Right renal cortex interstitium (tissue), 3 donors: ENCODE measurements around the gene DNASE1L1. TPM values are rescaled to one million over a fixed set of nuclear protein-coding genes. Genes with fewer than 3 reads are reported as not detected.
A peak's percentile ranks its signal among the peaks of the same experiment; 100 is the strongest.

Experiments used
- DNase-seq, 3 donors: peaks; one replicate each; pipeline ENCODE4 v3.0.0-alpha.2; 2013; ENCODE audit warnings: low read depth in 3 of 3, low spot score in 2 of 3
- polyA plus RNA-seq, 3 donors: library from polyadenylated mRNA; unstranded; fragments of 120-200 nt; gene quantifications; one replicate each; pipeline ENCODE4 v1.2.1, GENCODE V29; 2013; ENCODE audit not compliant: insufficient read length in 3 of 3

Gene DNASE1L1
- polyA plus RNA-seq, 3 donors: 11.3 to 14.0 (median 11.4) TPM

GRCh38 chrX:154370300-154371016 lies 38.6 kb downstream of the DNASE1L1 start:
- no peak for DNase-seq

- DNase-seq: peak; percentile 27 to 69 (median 67)
Measured at GRCh38 chrX:154369449-154370299, 39.4 kb downstream of the DNASE1L1 start.

DNA sequence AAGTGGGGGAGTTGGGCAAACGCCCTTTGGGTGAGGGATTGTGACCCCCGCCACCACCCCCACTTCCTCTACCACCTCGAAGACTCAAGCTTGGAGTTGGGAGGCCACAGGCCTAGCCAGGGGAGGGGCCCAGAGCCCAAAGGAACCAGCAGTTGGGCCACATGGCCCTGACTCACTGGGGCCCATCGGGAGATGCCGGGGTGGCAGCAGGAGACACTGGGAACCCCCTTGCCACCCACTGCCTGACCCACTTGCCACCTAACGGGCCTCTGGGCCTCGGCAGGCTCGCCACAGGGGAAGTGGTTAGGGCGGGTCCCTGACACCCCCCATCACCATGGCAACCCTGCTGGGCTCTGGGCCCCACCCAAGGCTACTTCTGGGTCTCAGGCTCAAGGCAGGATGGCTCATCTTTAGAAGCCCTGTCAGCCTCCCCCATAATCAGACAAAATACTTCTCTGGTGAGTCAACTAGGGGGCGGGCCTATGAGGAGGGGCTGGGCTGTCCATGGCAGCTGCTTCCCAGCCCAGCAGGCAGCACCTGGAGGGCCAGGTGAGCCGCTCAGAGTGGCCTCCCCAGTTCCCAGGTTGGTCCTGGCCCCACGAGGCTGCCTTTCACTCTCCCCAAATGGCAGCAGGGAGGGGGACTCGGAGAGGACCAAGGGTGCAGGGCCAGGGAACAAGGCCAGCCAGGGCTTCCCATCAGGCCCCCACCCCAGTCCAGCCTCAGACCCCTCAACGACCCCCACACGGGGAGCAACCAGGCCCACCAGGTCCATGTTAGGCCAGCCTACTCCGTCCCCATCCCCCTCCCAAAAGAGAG lies 40.2 kb downstream of the DNASE1L1 start:
- no peak for DNase-seq

DNA sequence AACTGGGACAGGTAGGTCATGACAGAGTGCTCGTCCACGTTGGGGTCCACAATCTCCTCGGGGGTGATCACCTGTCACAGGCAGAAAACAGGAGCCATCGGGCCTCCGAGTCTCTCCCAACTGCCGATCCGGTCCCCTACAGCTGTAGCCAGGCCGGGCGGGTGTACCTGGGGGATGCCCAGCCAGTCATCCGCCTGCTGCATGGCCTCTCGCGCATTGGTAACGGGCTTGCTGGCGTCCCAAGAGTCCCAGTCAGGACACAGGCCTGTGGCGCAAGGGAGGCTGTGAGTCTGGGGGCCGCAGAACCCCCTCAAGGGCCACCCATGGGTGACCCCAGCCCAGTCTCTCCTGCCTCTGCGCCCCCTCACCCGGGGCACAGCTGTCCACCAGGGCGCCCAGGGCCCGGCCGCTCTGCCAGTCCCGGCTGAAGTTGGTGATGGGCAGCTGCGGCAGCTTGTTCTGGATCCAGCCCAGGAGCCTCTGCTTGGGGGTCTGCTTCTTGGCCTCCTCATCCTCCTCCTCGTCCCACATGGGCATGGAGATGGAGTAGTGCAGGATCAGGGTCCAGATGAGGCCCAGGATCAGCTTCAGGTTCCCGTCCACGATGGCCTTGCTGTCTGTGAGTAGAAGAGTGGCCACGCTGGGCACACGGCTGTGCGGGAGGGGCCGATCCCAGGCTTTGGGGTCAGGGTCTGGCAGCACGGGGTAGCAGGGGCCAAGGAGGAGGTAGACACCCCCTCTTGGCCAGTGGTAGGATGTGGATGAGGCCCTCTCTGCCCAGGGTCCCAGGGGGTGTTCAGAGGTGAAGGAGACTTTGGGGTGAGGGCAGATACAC lies 41.4 kb downstream of the DNASE1L1 start:
- no peak for DNase-seq

DNA sequence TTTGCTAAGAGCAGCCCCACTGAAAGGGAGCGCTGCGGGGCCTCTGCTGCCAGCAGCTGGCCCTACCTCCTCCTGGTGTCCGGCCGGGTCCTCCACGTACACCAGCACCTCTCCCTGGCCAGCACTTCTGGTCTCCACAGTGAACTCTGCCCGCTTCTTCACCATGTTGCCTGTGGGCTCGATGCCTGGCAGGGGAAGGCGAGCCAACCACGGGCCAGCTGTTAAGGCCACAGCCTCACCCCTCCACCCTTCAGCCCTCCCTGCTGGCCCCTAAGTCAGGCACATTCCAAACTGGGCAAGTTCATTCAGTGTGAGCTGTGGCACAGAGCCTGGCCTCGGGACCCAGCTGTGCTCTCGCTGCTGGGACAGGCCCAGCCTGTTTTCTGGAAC lies 42.4 kb downstream of the DNASE1L1 start:
- no peak for DNase-seq

DNA sequence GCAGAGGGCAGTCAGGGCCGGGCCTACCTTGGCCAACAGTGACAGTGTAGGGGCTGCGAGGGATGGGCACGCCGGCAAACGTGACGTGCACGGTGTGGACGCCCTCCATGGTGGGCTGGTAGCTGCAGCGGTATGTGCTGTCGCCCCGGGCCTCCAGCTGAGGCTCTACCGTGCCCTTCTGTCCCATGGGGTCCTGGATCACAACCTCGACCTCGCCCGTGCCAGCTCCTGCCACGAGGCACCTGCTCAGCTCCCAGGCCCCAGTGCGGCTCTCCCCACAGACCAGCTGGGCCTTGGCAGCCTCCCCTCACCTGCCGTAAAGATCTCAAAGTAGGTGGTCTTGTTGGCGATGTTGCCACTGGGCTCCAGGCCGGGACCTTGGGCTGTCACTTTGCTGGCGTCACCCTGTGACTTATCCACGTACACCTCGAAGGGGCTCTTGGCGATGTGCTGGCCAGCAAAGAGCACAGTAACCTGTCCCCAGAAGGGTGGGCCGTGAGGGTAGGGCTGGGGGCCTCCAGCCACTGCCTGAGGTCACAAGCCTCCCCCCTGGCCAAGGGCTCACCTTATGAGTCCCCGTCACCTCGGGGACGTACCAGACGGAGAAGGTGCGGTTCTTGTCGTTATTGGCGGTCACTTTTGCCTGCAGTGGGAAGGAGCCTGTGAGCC lies 42.9 kb downstream of the DNASE1L1 start:
- DNase-seq: no peak

DNA sequence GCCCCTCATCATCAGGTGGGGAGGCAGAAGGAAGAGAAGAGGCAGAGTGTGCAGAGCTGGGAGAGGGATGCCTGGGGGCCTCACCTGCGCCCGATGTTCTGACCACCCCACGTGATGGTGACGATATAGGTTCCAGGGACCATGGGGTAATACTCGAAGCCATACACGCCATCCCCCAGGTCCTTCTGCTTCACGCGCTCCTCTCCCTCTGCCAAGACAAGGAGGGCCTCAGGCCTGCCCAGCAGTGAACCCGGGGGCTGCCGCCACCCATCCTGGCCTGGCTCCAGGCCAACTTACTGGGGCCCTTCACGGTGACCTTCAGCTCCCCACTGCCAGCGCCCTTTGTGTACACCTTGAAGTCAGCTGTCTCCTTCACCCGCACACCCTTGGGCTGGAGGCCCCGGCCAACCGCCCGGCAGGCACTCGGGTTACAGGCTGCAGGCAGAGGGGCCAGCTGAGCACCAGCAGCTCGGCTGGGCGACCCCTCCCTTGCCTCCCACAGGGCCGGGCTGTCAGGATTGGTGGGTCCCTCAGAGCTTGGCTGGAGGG lies 43.9 kb downstream of the DNASE1L1 start:
- no peak for DNase-seq

- no peak for DNase-seq
Measured at GRCh38 chrX:154363706-154364439, 45.2 kb downstream of the DNASE1L1 start.

DNA sequence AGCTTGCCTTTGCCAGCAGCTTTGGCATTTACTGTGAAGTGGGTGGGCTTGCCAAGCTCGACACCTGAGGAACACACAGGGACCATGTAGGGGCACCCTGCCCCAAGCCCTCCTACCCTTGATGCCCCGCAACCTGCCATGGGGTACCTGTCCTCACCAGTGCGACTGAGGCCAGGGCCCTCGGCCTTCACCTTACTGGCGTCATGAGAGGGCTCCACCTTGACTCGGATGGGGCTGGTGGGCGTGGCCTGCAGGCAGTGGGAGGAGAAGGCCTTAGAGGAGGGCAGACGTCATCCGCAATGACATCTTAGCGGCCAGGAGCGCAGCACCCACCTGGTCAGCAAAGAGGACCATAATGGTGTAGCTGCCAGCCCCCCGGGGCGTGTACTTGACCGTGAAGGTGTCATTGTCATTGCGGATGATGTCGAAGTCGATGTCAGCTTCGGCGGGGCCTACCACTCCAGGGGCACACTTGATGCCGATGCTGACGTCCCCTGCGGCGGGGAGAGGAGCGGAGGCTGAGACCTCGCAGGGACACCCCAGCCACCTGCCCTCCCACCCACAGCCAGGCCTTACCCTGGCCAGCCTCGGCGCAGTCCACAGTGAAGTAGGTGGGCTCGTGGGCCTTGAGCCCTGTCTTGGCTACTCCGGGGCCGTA lies 46.8 kb downstream of the DNASE1L1 start:
- no peak for DNase-seq

- no peak for DNase-seq
Measured at GRCh38 chrX:154360155-154360713, 48.8 kb downstream of the DNASE1L1 start.

DNA sequence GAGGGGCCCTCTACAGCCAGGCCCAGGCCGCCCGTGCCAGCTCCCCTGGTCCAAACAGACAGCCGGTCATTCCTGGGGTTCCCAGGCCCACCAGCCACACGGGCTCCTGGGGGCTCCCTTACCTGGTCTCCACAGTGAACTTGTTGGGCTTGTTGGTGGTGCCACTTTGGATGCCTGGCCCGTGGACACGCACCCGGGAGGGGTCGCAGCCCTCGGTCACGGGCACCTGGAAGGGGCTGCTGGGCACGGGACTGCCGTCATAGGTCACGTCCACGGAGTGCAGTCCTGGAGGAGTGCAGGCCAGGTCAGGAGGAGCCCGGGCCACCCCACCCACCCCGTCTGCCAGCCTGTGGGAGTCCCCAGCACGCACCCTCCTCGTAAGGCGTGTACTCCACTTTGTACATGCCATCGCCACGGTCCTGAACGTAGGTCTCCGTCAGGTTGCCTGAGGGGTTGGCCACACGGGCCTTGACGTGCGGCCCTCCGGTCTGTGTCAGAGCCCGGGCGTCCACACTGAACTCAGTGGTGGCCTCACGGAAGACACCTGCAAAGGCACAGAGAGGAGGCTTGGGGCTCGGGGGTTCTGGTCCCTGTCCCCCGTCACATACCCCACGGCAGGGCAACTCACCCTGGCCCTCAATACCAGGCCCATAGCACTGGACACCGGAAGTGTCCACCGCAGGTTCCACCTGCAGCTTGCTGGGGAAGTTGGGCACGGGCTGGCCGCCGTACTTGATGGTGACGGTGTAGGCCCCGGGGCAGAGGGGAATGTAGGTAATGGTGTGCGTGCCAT lies 49.5 kb downstream of the DNASE1L1 start:
- DNase-seq: no peak

- no peak for DNase-seq
Measured at GRCh38 chrX:154358829-154359228, 50.2 kb downstream of the DNASE1L1 start.

GRCh38 chrX:154358011-154358410 lies 51.0 kb downstream of the DNASE1L1 start:
- DNase-seq: no peak

DNA sequence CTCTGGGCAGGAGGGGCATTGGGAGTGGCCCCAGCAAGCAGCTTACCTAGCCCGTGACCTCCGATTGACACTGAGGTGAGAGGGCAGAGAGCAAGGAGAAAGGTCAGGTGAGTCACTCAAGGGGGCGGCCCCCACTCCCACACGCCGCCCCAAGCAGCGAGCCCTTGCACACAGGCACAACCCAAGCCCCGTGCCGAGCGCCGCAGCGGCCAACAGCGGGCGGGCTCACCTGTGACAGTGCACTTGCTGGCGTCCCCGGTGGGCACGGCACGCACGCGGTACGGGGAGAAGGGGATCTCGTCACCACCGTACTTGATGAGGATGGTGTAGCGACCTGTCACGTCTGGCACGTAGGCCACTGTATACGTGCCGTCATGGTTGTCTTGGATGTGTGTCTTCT lies 51.8 kb downstream of the DNASE1L1 start:
- no peak for DNase-seq

DNA sequence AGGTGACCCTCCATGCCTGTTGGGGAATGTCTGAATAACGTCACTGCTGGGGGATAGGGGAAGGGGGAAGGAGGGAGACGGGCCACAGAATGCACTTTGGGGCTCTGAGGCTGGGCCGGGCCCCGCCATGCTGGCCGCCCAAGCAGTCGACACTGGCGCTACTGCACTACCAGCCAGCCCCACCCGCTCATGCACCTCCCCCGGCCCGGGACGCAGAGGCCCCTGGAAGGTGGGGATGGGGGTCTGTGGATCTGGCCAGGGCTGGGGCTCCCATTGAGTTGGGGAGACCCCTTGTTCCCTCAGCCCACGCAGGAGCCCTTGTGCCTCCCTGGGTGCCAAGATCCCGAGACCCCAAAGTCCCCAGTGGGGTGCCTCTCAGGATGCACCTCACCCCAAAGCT lies 52.5 kb downstream of the DNASE1L1 start:
- DNase-seq: no peak

DNA sequence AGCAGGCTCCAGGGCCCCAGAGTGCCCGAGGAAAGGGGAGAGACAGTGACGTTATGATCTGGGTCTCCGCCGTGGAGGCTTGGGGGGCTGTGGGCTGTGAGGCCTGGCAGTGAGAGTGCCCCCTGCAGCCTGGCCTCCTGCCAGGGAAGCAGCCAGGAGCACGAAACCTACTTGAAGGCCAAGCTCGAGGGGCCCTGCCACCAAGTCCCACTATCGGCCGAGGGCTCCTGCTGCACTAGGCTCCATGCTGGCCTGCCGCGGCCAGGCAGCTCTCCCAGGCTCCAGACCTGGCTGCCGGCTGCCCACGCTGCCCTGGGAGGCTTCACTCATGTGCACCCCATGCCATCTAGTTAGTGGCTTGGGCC lies 53.3 kb downstream of the DNASE1L1 start:
- DNase-seq: no peak

DNA sequence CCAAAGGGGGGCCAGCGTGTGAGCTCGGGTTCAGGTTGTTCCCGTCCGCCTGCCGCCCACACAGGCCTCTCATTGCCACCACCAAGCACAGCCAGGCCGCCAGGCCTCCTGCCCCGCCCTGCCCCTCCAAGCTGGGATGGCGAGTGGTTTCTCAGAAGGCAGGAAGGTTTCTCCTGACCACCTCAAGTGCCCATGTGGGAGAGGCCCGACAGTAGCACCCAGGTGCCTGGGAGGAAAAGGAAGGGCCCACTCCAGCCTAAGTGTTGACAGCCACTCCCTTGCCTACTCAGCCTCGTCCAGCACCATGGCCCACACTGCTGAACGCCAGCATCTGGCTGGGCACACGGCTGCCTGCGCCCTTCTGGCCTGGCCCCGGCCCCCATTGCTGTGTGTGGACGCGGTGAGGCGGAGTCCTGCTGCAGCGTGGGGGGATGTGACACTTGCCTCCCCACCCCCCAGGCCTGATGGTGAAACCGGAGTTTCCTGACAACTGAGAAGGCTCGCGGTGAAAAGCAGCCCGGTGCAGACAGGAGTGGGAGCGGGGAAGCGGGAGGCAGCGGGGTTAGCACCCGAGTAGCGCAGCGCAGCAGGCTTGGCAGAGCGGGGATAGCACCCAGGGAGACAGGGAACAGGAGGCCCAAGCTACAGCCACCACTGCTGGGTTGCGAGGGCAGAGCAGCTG lies 53.8 kb downstream of the DNASE1L1 start:
- no peak for DNase-seq
